H1 (cell line): ENCODE data around the gene NAA20.

Experiments used
- CEBPB ChIP-seq: IDR thresholded peaks from 2 replicates; pipeline ENCODE4 v1.6.1; 2012; ENCODE audit warnings: low read depth, low read length
- CHD2 ChIP-seq: IDR thresholded peaks from 2 replicates; pipeline ENCODE4 v1.6.1; 2012; ENCODE audit warnings: low read length, improper control_type of control experiment
- EZH2 ChIP-seq: fragments of 200-600 bp; sonication (generic); IDR thresholded peaks from 2 replicates; pipeline ENCODE4 v1.7.1; 2012; ENCODE audit warnings: low read depth, mild to moderate bottlenecking, moderate library complexity, low read length, inconsistent platforms; ENCODE audit not compliant: severe bottlenecking
- HDAC6 ChIP-seq: IDR thresholded peaks from one replicate; pipeline ENCODE4 v1.7.1; 2012; ENCODE audit warnings: low read depth, mild to moderate bottlenecking, inconsistent platforms, low read length, moderate library complexity
- JUN ChIP-seq: IDR thresholded peaks from 2 replicates; pipeline ENCODE4 v1.6.1; 2011; ENCODE audit warnings: low read depth, mild to moderate bottlenecking, improper control_type of control experiment, low read length
- POLR2A ChIP-seq, 2 experiments: IDR thresholded peaks; 1 replicate in 1 of 2; 2 replicates in 1 of 2; pipeline ENCODE4 v1.6.1; 2011; ENCODE audit warnings: low read depth in 2 of 2, low read length in 2 of 2, mild to moderate bottlenecking in 2 of 2; ENCODE audit errors: control extremely low read depth in 1 of 2
- POLR2AphosphoS5 ChIP-seq: IDR thresholded peaks from 2 replicates; pipeline ENCODE4 v1.6.1; 2011; ENCODE audit warnings: low read depth, low read length
- RAD21 ChIP-seq, 2 experiments: IDR thresholded peaks in 1 of 2; conservative IDR thresholded peaks in 1 of 2; 2 replicates each; pipeline ENCODE4 v1.6.1; 2011; ENCODE audit warnings: low read depth in 2 of 2, low read length in 2 of 2, improper control_type of control experiment in 1 of 2, inconsistent platforms in 1 of 2, mild to moderate bottlenecking in 1 of 2, moderate library complexity in 1 of 2
- SP2 ChIP-seq: IDR thresholded peaks from 2 replicates; pipeline ENCODE4 v1.6.1; 2012; ENCODE audit warnings: mild to moderate bottlenecking, low read length, inconsistent platforms
- TAF1 ChIP-seq: IDR thresholded peaks from 2 replicates; pipeline ENCODE4 v1.6.1; 2011; ENCODE audit warnings: mild to moderate bottlenecking, low read depth, low read length
- TEAD4 ChIP-seq: IDR thresholded peaks from 2 replicates; pipeline ENCODE4 v1.6.1; 2012; ENCODE audit warnings: low read depth, low read length, inconsistent platforms, mixed read lengths
- TF ChIP-seq, protein P1 (sequence below), 3 experiments: IDR thresholded peaks; 1 replicate in 2 of 3; 2 replicates in 1 of 3; pipeline versions ENCODE4 v1.5.1 to v1.6.1; 2011; ENCODE audit warnings: low read length in 3 of 3, mild to moderate bottlenecking in 3 of 3, inconsistent platforms in 2 of 3, low read depth in 1 of 3, moderate library complexity in 1 of 3; ENCODE audit not compliant: insufficient read depth in 1 of 3; ENCODE audit errors: control extremely low read depth in 1 of 3
- TF ChIP-seq, protein P2 (sequence below): IDR thresholded peaks from 2 replicates; pipeline ENCODE4 v1.6.1; 2011; ENCODE audit warnings: low read depth, mild to moderate bottlenecking, low read length; ENCODE audit not compliant: insufficient read depth

DNA sequence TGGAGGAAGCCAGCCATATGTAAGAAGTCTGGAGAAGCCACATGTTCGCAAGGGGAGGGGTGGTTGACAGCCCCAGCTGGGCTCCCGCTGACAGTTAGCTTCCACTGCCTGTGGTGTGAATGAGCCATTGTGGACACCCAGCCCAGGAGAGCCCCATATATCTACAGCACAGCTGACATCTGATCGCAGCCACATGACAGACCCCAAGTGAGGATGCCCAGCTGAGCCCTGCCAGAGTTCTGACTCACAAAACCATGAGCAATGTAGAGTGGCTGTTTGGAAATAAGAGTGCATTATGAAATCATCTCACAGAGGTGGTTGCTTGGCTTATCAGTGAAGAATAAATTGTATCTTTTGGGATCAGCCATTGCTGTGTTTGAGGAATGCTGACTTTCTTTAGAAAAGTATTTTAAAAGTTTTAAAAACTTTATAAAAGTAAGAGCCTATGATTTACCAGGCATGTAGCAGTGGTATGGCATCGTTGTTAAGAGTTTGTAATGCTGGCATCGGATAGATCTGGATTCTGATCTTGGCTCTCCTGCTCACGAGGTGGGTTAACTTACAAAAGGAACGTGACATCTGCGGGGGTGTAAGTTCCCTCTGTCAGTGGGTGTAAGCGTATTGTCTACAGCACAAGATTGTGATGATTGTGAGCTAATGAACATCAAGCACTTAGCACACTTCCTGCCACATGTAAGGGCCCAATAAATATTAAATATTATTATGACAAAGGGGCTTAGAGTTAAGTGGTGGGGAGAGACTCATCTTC, 59.3 kb downstream of the NAA20 start:
- TF ChIP-seq EZH2 (no peak), SP2 (no peak), TEAD4 (no peak), JUN (no peak), POLR2A (IDR thresholded peaks at IDR 0.05; ENCODE audit: control extremely low read depth in 1 of 2, low read depth in 2 of 2, low read length in 2 of 2) (no peak), CEBPB (no peak), POLR2AphosphoS5 (no peak), CHD2 (no peak), RAD21 (IDR thresholded peaks at IDR 0.05 in 1 of 2, conservative IDR thresholded peaks at IDR 0.05 in 1 of 2; ENCODE audit: low read depth in 2 of 2, low read length in 2 of 2) (no peak), TAF1 (no peak), HDAC6 (no peak)
- TF ChIP-seq, protein P1, sequence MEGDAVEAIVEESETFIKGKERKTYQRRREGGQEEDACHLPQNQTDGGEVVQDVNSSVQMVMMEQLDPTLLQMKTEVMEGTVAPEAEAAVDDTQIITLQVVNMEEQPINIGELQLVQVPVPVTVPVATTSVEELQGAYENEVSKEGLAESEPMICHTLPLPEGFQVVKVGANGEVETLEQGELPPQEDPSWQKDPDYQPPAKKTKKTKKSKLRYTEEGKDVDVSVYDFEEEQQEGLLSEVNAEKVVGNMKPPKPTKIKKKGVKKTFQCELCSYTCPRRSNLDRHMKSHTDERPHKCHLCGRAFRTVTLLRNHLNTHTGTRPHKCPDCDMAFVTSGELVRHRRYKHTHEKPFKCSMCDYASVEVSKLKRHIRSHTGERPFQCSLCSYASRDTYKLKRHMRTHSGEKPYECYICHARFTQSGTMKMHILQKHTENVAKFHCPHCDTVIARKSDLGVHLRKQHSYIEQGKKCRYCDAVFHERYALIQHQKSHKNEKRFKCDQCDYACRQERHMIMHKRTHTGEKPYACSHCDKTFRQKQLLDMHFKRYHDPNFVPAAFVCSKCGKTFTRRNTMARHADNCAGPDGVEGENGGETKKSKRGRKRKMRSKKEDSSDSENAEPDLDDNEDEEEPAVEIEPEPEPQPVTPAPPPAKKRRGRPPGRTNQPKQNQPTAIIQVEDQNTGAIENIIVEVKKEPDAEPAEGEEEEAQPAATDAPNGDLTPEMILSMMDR (IDR thresholded peaks at IDR 0.05; ENCODE audit: control extremely low read depth in 1 of 3, insufficient read depth in 1 of 3, low read depth in 1 of 3, low read length in 3 of 3) = no peak
- TF ChIP-seq, protein P2, sequence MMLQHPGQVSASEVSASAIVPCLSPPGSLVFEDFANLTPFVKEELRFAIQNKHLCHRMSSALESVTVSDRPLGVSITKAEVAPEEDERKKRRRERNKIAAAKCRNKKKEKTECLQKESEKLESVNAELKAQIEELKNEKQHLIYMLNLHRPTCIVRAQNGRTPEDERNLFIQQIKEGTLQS = no peak
